Renal cortical epithelial cell (primary cell): ENCODE measurements around the gene SPATS2L. TPM values are rescaled to one million over a fixed set of nuclear protein-coding genes. Genes with fewer than 3 reads are reported as not detected.

ENCODE experiments used
- DNase-seq: peaks from one replicate; pipeline ENCODE4 v3.0.0-alpha.2; 2011; ENCODE audit warnings: low read depth
- total RNA-seq: library from RNA; depleted of rRNA; stranded (reverse); fragments of >200 nt; gene quantifications from 2 replicates; pipeline ENCODE4 v1.2.3, GENCODE V29; 2014

SPATS2L gene
- total RNA-seq, 1 donor from 2014 or later: 293 TPM

DNA sequence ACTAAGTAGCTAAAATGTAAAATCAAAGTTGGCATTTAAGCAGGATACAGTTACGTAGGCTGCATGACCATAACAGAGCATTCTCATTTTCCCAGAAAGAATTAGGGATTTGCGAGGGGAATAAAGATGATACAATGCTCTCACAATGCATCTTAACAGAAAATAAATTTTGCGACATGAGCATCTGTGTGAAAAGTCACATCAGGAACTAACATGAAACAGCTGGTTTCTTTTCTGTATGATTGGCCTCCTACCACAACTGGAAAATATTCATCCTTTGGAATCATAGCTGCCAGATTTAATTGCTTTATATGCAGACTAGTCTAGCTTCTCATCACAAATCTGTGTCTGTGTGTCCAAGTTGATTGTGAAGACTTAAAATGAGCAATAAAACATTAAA lies 137.4 kb downstream of the SPATS2L start:
- no peak for DNase-seq

DNA sequence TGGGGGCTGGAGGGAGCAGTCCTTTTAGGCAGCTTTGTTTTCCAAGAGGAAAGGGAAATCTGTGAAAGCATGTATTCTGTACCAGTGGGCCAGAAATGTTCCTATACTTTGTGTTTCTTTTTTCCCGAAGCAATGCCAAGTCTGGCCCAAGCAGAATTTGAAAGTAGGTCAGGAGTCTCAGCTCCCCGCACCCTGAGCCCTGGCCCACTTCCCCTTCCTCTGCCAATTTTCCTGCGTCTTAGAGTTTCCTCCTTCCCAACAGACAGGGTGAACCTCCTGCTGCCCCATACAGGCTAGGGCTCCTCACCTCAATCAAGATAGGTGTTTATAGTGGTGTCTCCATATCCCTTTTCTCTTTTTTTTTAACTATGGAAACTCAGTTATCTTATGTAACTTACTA lies 138.0 kb downstream of the SPATS2L start:
- DNase-seq: no peak

DNA sequence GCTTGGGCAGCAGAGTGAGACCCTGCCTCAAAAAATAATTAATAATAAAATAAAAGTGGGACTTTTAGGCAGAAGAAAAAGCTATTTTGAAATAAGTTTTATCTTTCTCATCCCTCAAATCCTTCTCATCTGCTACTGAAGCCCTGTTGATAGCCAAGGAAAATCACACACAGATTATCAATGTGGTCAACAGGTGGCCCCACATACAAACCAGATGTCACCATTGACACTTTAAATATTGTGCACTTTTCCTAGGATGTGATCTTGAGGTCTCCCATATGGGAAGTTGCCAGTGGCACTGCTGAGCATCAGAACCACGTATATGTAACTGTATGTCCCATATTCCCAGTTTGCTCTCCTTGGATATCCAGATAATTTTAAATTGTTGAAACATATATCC lies 138.8 kb downstream of the SPATS2L start:
- DNase-seq: no peak

DNA sequence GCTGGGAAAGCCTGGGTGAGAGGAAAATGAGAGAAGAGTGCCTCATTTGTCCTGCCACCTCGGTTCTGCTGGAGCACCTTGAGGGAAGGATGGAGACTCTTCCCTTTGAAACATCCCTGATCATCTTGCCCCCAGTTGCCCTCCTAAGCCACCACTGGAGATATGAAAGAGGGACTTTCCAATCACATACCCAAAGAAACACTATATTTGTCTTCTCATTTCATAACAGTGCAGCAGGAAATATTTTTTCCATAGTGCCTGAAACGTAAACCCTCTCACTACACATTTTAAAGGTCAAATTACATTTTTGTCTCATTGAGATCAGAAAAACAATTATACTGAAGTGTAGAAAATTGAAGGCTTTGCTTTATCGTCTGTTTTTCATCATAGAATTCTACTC lies 140.1 kb downstream of the SPATS2L start:
- no peak for DNase-seq

DNA sequence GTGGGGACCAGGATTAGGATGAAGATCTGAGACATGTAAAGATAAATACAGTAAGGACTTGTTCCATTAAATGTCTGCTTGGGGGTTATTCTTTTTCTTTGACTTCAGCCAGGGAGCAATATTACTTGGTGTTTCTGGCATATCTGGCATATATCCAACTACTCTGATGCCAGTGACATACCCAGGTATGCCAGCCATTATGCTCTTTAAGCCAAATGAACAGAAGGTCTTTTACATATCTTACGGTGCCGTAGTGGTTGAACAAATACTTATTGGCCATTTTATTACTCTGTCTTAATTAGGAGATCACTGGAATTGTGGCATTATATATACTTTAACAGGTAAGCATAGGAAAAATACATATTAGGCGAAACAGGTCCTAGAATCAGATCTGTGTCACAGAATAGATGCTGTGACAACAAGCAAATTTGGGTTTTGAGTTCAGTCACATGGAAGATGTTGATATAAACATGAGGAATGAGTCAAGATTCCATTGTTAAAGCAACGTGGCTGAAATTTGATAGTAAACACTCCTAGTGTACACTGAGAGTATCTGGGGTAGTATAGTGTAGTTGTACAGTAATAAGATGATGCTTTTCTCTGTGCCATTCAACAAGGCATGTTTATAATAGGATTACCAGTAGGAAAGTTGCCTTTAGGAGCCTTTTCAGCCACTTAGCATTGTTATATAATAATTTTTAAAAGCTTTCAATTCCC lies 140.8 kb downstream of the SPATS2L start:
- no peak for DNase-seq

DNA sequence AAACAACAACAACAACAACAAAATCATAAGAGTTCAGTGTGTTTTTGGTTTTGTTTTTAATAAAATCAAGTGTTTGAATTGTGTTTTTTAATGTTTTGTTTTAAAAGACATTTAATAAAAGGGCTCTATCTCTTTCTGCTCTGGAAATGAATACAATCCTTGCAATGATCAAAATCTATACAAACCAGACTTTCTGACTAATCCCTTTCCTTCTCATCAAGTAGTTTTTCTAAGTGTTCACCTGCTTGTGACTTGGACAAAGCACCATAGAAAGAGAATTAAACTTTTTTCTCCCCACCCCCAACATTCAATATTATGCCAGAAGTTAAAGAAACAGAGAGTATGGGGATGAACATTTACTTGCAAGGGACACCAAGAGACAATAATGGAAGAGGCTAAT lies 142.0 kb downstream of the SPATS2L start:
- no peak for DNase-seq

DNA sequence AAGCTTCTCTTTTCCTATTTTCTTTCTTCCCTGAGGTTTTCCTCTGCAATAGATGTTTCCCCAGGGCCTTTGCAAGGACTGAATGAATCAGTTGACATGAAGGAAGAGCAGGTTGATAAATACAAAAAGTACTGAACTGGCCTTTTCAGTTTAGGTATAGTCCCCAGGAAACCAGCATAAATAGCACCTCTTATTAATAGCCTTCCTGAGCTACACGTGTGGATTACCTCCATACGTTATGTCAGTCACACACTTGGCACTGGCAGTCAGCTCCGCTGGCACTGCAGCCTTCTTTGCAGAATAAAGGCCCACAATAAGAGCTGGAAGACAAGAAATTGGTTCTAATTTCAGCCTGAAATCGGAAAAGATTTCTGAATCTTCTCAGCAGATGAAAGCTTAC lies 142.7 kb downstream of the SPATS2L start:
- no peak for DNase-seq

DNA sequence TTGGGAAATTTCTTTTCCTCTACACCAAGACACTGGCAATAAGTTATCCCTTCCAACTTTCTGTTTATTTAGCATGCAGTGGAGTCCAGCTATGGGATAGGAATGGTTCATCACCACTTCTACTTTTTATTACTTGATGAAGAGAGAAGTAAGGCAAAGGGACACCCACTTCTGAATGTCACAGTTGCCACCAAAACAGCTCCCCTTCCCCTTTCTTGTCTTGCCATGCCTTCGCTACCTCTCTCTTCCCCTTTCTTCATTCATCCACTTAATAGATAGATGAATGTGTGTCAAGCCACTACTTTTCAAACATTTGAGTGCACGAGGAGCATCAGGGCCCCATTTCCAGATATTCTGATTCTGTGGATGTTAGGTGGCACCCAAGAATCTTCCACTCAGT lies 143.8 kb downstream of the SPATS2L start:
- no peak for DNase-seq

DNA sequence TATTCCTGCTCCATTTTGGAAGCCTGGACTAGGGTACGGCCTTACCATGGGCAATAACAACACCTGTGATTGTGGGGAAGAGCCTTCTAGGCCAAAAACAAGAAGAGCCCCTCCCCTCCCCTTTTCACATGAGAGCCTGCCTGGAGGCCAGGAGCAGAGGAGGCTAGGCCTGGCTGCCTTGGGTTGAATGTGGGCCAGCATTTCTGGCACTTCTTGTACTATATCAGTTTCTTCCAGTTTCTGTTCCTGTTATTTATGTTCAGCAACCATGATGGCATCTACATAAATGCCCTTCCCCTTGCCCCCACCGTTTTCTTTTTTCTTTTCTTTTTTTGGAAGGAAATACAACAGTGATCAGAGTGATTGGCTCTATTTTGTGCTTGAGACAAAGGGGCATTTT lies 145.0 kb downstream of the SPATS2L start:
- DNase-seq: no peak

DNA sequence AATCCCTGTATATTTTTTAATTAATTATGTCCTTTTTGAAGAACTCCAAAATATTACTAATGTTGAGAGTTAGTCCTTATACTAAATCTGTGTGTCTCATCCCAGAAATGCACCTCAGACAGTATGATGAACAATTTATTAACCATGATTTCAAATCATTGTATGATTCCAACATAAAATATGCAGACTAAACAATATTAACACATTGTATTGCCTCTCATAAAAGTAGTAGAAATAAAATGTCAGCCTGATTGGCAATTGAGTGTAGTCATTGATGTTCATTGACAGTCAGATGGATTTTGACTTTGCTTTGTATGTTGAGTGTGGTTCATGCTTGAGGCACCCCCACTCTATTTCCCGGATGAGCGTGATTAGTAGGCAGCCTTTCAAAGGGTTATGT lies 145.9 kb downstream of the SPATS2L start:
- DNase-seq: no peak

DNA sequence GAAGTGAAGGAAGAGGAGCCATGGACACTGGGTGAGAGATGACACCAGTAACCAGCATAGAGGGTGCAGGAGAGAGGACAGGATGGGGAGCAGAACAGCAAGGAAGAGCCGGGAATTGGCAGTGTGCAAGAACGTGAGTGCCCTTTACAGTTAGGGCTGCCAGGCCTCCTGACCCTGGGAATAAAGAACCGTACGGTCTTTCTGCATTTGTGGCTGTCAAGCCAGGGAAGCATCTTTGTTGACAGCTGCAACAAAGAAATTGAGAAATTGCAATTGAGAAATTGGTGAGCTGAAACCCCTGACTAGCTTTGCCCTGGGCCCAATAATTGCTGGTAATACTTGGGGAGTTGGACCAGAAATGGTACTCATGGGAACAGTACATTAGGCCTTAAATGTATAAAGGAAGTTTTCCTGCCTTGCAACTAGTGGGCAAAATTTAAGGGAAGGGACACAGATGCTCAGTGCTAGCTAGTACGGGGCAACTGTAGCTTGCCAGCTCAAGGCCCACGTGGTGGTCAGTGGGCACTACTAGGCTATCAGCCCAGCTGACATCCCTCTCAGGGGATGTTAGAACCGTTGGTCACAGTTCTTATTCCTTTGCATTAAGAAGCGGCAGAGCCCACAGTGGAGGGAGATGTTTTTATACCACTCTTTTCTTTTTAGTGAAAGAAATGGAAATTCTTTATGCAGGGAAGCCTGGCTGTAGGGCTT lies 146.8 kb downstream of the SPATS2L start:
- DNase-seq: no peak

DNA sequence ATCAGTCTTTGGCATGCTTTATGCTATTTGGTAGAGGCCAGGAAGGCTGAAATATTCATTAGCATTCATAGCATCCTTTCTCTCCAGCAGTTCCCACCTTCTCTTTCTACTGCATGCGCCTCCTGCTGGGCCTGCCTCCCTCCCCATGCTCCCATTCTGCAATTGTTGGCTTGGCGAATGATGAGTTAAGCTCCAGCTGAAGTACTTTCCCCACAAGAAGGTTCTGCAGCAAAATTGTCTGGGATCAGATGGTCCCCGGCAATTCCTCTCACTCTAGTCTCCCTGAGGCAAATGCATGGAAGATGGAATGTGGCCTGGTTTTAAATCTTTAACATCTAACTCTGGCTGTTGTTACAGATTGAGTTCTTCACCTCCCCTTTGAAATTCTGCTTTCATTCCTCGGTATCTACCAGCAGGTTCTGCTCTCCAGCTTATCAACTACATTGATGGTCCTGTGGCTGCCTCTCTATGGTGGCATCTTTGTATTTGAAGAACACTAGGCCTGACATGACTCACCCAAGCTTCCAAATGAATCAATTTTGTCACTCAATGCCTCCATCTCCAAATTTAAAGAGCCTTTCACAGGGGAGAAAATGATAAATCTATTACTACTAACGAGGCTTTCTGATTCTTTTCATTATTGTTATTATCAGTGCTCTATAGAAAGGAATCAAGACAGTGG lies 147.5 kb downstream of the SPATS2L start:
- DNase-seq: no peak

DNA sequence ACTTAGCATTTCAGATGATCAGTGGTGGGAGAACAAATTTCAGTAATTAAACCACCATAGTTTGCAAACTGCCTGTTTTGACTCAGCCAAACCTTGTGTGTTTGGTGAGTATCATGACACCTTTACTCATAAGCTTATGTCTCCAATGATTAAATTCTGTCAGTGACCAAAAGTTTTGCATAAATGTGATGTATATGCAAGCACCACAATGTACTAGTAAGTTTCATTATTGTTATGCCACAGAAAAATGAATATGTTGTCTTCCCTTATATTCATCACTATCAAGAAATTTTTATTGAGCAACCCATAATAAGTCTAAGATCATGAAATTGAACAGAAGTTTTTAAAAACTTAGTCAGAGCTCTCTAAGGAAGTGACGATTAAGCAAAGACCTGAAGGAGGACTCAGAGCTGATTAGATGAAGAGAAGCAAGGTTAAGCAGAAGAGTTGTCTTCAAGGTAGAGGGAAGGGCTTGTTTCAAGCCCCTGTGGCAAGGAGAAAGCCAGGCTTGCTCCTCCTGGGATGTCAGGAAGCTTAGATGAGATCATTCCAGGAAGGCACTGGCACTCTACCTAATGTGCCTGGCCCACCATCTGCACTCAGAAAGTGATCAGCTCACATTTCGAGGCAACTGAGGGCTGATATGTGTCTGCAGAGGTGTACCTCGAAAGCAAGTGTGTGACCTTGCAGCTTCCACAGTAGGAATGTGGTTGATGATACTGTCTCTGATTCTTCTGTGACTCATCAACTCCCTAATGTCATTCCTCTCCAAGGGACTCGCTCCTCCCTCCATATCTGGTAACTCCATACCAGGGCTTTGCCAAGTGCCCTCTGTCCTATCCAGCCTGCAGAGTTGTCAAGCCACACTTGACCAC lies 148.7 kb downstream of the SPATS2L start:
- peak; percentile 79 for DNase-seq

DNA sequence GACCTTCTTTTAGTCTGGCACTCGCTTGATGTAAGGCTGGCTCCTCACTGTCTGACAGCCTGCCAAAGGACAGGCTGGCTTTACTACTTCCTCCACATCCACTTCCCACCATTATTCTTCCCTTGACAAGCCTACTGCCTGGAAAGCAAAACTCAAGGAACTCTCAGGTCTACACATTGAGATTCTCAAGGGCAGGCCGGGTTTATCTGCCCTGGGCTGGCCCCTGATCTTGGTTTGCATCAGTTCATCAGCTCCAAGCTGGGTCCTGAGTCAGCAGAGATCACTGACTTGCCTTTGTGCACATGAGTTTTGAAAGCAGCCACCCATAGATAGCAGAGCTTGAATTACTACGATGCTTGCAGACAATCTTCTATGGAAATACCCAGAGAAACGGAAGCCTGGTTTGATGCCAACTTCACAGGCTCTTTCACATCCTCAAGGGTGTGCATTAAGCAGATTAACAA lies 149.5 kb downstream of the SPATS2L start:
- peak; percentile 59 for DNase-seq

DNA sequence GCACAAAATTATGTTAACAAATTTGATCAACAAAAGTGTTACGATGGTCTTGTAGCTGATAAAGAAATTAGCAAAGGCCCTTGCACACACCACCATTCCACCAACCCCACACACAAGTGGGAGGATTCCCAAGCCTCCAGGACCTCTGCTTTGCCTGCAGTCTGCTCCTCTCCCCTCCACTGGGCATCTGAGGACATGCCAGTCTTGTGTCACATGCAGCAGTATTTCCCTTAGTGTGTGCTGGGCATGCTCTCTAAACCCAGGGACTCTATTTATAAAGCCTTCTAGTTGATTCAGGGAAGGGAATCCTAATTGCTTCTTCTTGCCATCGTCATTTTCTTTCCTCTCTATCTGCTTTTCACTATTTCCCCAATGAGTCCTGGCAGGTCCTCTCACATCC lies 150.1 kb downstream of the SPATS2L start:
- no peak for DNase-seq

DNA sequence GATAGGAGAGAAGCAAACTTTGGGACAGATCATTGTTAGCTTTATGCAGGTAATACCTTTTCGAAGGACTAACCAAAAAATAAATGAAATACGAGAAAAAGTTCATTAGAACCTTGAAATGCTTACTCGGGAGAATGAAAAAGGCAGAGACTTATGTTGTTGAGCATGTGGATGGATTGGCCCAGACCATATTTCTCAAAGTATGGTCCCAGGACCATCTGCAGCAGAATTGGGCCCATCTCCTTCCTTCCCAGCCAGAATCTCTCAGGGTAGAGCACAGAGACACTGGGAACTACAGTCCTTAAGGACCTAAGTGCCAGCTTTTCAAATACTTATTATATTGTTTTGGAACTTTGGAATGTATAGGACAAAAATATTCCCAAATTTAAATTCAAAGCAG lies 152.6 kb downstream of the SPATS2L start:
- no peak for DNase-seq

DNA sequence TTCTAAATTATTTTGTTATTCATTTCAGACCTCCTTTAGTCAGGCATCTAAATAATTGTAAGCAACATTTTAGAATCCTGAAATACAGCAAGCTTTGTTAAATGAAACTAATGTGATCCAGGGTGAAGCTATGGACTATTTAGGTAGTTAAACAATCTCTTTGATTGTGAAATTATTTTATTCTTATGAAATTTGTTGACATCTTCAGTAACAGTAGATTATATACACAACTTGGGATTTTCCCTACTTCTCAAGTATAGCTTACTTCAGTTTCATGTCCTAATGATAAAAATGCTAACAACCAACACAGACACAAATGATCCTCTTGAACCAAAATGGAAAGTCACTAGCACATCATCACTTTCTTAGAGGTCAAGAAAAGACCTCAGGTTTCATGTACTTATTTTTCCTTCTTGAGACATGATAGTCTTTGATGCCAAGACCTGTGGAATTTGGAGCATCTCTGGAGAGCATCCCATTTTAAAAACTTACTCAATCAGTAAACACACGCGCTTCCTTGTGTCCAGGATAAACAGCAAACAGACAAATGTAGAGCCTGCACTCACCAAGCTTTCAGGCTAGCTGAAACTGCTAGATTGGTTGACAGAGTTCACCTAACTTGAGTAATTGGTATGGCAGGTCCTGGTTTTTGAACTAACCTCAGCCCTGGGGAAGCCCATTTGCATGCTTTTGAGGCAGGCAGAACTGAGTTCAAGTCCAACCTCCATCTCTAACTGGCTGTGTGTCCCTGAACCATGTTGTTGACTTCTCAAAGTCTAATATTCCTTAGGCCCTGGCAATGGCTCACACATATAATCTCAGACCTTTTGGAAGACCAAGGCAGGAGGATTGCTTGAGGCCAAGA lies 155.6 kb downstream of the SPATS2L start:
- DNase-seq: no peak

DNA sequence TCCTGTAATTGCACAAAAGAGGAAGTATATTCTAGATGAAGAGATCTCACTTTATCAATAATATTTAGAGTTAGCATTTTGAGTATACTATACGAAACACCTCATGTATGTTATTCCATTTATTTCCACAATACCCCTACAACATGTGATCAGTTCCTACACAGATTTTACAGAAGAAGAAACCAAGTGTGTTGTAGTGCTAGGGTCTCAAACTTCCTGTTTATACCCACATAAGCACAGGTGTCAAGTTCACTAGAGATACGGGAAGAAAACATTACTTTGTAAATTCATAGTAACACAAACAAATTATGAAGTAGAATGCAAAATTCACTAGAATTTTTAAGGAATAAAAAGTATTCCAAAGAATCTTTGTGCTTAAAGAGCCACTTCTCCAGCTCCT lies 157.0 kb downstream of the SPATS2L start:
- DNase-seq: no peak

DNA sequence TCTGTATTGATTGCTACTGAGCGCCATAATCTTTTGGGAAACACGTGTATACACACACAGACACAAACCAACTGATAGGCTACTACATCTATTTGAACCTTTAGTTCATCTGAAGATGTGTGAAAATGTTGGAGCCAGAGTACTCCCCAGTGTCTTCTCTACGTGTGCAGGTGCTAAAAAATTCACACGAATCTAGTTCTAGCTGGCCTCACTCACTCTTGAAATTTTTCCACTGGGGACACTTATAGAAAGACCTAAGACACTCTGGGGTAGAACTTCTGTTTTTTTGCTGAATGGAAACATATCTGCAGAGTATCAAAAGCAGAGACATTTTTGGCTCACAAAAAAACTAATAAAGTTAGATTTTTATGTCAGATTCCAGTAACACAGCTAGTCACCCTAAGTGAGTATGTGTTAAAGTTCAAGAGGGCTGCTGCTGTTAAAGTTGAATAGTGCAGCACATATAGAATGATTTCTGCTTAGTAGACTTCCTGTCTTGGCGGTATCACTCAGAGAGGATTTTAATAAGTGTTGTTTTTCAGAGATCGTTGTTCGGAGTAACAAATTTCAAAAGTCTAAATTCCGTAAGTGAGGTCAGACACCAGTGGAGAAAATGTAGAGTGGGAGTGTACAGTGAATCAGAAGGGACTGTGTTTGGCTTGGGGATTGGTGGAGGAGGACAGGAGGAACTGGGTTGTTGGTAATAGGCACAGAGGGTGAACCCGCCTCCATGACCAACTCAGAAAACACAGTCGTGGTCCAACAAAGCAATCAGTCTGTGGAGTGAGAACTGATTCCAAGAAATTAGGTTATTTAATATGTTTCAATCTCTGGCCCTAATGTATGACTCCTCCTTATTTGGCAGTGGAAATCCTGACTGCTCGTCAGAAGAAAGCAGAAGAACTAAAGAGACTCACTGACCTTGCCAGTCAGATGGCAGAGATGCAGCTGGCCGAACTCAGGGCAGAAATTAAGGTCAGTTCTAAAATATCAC lies 160.2 kb downstream of the SPATS2L start:
- DNase-seq: no peak
